IMR-90 (cell line): ENCODE data around the gene LRRC3B. TPM values are rescaled to one million over a fixed set of nuclear protein-coding genes. Genes with fewer than 3 reads are reported as not detected.

Experiments
- ATAC-seq: fragments of 200-7000 bp; cut with Tn5 transposase; 2 replicates; pipeline ENCODE4 v1.9.1; 2020; ENCODE audit warnings: low read depth, mild to moderate bottlenecking, moderate library complexity
- BruUV-seq: library from RNA; stranded (reverse); fragments of 400-500 nt; replicated peaks from 2 replicates; lab custom pipeline; 2021; lab: Mats Ljungman, UMichigan
- CTCF ChIA-PET: fragments of 300-600 bp; formaldehyde crosslinking; extraction: SDS; loops from one replicate; lab custom pipeline; 2021; ENCODE audit warnings: antibody characterized with exemption; lab: Yijun Ruan, JAX
- POLR2A ChIA-PET: fragments of 300-600 bp; sonication (Branson Sonifier 250); formaldehyde crosslinking; loops from one replicate; lab custom pipeline; 2022; ENCODE audit warnings: antibody characterized with exemption; ENCODE audit not compliant: unreplicated experiment; lab: Charles Lee
- DNase-seq: peaks from one replicate; pipeline ENCODE4 v3.0.0; 2013
- H2AFZ ChIP-seq: replicated peaks from 2 replicates; pipeline ENCODE3; 2013; ENCODE audit warnings: low read length, mild to moderate bottlenecking; ENCODE audit not compliant: poor library complexity
- H2AK5ac ChIP-seq: 2 replicates; pipeline ENCODE4 v1.6.1; 2013; ENCODE audit warnings: low read depth, low read length, inconsistent platforms
- H2AK9ac ChIP-seq: replicated peaks from 2 replicates; pipeline ENCODE3; 2013; ENCODE audit warnings: mild to moderate bottlenecking, low read depth, low read length, moderate library complexity; ENCODE audit not compliant: poor library complexity
- H2BK120ac ChIP-seq: 2 replicates; pipeline ENCODE4 v1.6.1; 2013; ENCODE audit warnings: low read depth, low read length, inconsistent platforms
- H2BK15ac ChIP-seq: 3 replicates; pipeline ENCODE4 v1.6.1; 2013; ENCODE audit warnings: low read depth, low read length, inconsistent platforms
- H2BK20ac ChIP-seq: 2 replicates; pipeline ENCODE4 v1.6.1; 2013; ENCODE audit warnings: low read depth, mild to moderate bottlenecking, inconsistent platforms, low read length, moderate library complexity
- H2BK5ac ChIP-seq: 2 replicates; pipeline ENCODE4 v1.6.1; 2013; ENCODE audit warnings: mild to moderate bottlenecking, low read depth, low read length, inconsistent platforms; ENCODE audit not compliant: poor library complexity, severe bottlenecking
- H3K14ac ChIP-seq: replicated peaks from 2 replicates; pipeline ENCODE4 v1.6.1; 2013; ENCODE audit warnings: low read depth, low read length, inconsistent platforms
- H3K18ac ChIP-seq: 2 replicates; pipeline ENCODE4 v1.6.1; 2013; ENCODE audit warnings: low read depth, low read length, control low read depth
- H3K23ac ChIP-seq: 2 replicates; pipeline ENCODE4 v1.6.1; 2013; ENCODE audit warnings: low read depth, low read length, inconsistent platforms
- H3K27ac ChIP-seq: 2 replicates; pipeline ENCODE4 v1.5.1; 2013; ENCODE audit warnings: mild to moderate bottlenecking, control low read depth, low read length; ENCODE audit not compliant: insufficient read depth
- H3K27me3 ChIP-seq: 2 replicates; pipeline ENCODE4 v1.6.1; 2013; ENCODE audit warnings: low read length; ENCODE audit not compliant: control insufficient read depth, insufficient read depth
- H3K36me3 ChIP-seq: 2 replicates; pipeline ENCODE4 v1.6.1; 2013; ENCODE audit warnings: low read length, mixed read lengths; ENCODE audit not compliant: control insufficient read depth, insufficient read depth
- H3K4ac ChIP-seq: 2 replicates; pipeline ENCODE4 v1.6.1; 2013; ENCODE audit warnings: low read depth, low read length, inconsistent platforms
- H3K4me1 ChIP-seq: 2 replicates; pipeline ENCODE4 v1.6.1; 2013; ENCODE audit warnings: low read length, mixed read lengths; ENCODE audit not compliant: control insufficient read depth, insufficient read depth
- H3K4me2 ChIP-seq: 2 replicates; pipeline ENCODE4 v1.6.1; 2013; ENCODE audit warnings: low read depth, mild to moderate bottlenecking, control low read depth, low read length, moderate library complexity
- H3K4me3 ChIP-seq: 2 replicates; pipeline ENCODE4 v1.5.1; 2013; ENCODE audit warnings: low read depth, mild to moderate bottlenecking, control low read depth, low read length, moderate library complexity; ENCODE audit not compliant: insufficient read depth
- H3K56ac ChIP-seq: 2 replicates; pipeline ENCODE4 v1.6.1; 2013; ENCODE audit warnings: low read length, inconsistent platforms; ENCODE audit not compliant: insufficient read depth; ENCODE audit errors: extremely low read depth
- H3K79me1 ChIP-seq, 2 experiments: 2 replicates each; pipeline ENCODE4 v1.6.1; 2013; ENCODE audit warnings: low read length in 2 of 2, inconsistent platforms in 1 of 2, low read depth in 1 of 2
- H3K9ac ChIP-seq: 2 replicates; pipeline ENCODE4 v1.6.1; 2013; ENCODE audit warnings: low read depth, low read length, control low read depth
- H3K9me1 ChIP-seq: 2 replicates; pipeline ENCODE4 v1.6.1; 2013; ENCODE audit warnings: low read length, inconsistent platforms; ENCODE audit not compliant: insufficient read depth
- H3K9me3 ChIP-seq: 2 replicates; pipeline ENCODE4 v1.6.1; 2013; ENCODE audit warnings: low read length; ENCODE audit not compliant: control insufficient read depth, insufficient read depth
- H4K20me1 ChIP-seq: 2 replicates; pipeline ENCODE4 v1.6.1; 2013; ENCODE audit warnings: low read length, inconsistent platforms; ENCODE audit not compliant: insufficient read depth
- H4K5ac ChIP-seq: 2 replicates; pipeline ENCODE4 v1.6.1; 2013; ENCODE audit warnings: mild to moderate bottlenecking, low read depth, low read length, control low read depth
- H4K8ac ChIP-seq, 2 experiments: 2 replicates each; pipeline ENCODE4 v1.6.1; 2013; ENCODE audit warnings: low read depth in 2 of 2, low read length in 2 of 2, control low read depth in 1 of 2, inconsistent platforms in 1 of 2
- H4K91ac ChIP-seq: 2 replicates; pipeline ENCODE4 v1.6.1; 2013; ENCODE audit warnings: low read depth, low read length, inconsistent platforms; ENCODE audit not compliant: insufficient read depth
- BHLHE40 ChIP-seq: fragments of 150-350 bp; IDR thresholded peaks from 2 replicates; pipeline ENCODE4 v1.6.1; 2016; ENCODE audit warnings: mild to moderate bottlenecking, low read depth, low read length
- CEBPB ChIP-seq: IDR thresholded peaks from 2 replicates; pipeline ENCODE4 v1.6.1; 2012; ENCODE audit warnings: low read depth, low read length, improper control_type of control experiment
- CHD1 ChIP-seq: IDR thresholded peaks from 2 replicates; pipeline ENCODE4 v1.6.1; 2012; ENCODE audit warnings: low read depth, low read length, improper control_type of control experiment
- CTCF ChIP-seq: conservative IDR thresholded peaks from 2 replicates; pipeline ENCODE4 v1.5.1; 2012; ENCODE audit warnings: mild to moderate bottlenecking, low read depth, low read length, improper control_type of control experiment
- ELK1 ChIP-seq: fragments of 150-350 bp; IDR thresholded peaks from 2 replicates; pipeline ENCODE4 v1.6.1; 2016; ENCODE audit warnings: low read depth, mild to moderate bottlenecking, low read length, moderate library complexity, borderline replicate concordance
- FOS ChIP-seq: fragments of 150-350 bp; IDR thresholded peaks from 2 replicates; pipeline ENCODE4 v1.6.1; 2016; ENCODE audit warnings: low read depth, low read length
- MAFK ChIP-seq: IDR thresholded peaks from 2 replicates; pipeline ENCODE4 v1.6.1; 2012; ENCODE audit warnings: low read depth, low read length, improper control_type of control experiment
- MAZ ChIP-seq: IDR thresholded peaks from 2 replicates; pipeline ENCODE4 v1.6.1; 2012; ENCODE audit warnings: low read depth, mild to moderate bottlenecking, low read length, improper control_type of control experiment, moderate library complexity, borderline replicate concordance
- MXI1 ChIP-seq: IDR thresholded peaks from 2 replicates; pipeline ENCODE4 v1.6.1; 2012; ENCODE audit warnings: low read depth, mild to moderate bottlenecking, low read length, moderate library complexity, borderline replicate concordance
- NFE2L2 ChIP-seq: fragments of 150-350 bp; IDR thresholded peaks from 2 replicates; pipeline ENCODE4 v1.6.1; 2016; ENCODE audit warnings: low read depth, mild to moderate bottlenecking, low read length
- POLR2A ChIP-seq: IDR thresholded peaks from 2 replicates; pipeline ENCODE4 v1.6.1; 2012; ENCODE audit warnings: mild to moderate bottlenecking, low read depth, low read length
- RAD21 ChIP-seq: IDR thresholded peaks from 2 replicates; pipeline ENCODE4 v1.6.1; 2012; ENCODE audit warnings: low read length, improper control_type of control experiment
- RCOR1 ChIP-seq: IDR thresholded peaks from 2 replicates; pipeline ENCODE4 v1.6.1; 2012; ENCODE audit warnings: mild to moderate bottlenecking, low read length, improper control_type of control experiment; ENCODE audit not compliant: insufficient replicate concordance
- RFX5 ChIP-seq: IDR thresholded peaks from 2 replicates; pipeline ENCODE4 v1.8.0; 2012; ENCODE audit warnings: low read depth, mild to moderate bottlenecking, low read length, moderate library complexity
- SMC3 ChIP-seq: fragments of 150-350 bp; IDR thresholded peaks from 2 replicates; pipeline ENCODE4 v1.6.1; 2016; ENCODE audit warnings: low read depth, mild to moderate bottlenecking, antibody characterized with exemption, low read length, moderate library complexity
- USF2 ChIP-seq: fragments of 150-350 bp; IDR thresholded peaks from 2 replicates; pipeline ENCODE4 v1.6.1; 2017; ENCODE audit warnings: mild to moderate bottlenecking, antibody characterized with exemption, low read length, low read depth
- WGBS, 2 experiments: methylation state at CpG; one replicate each; pipeline versions ENCODE4 v1.1.5 to v1.1.7; 2013; ENCODE audit warnings: missing lambda C conversion rate in 2 of 2; ENCODE audit not compliant: insufficient read length in 1 of 2; ENCODE audit errors: extremely low coverage in 2 of 2; 5-methylcytosine and 5-hydroxymethylcytosine counted together
- dilution Hi-C: fragments of 300-500 bp; cut with HindIII; formaldehyde crosslinking; loops from one replicate; pipeline ENCODE4 v1.14.3; 2018; ENCODE audit warnings: low sequenced_read_pairs; ENCODE audit not compliant: unreplicated experiment
- in situ Hi-C: fragments of 300-500 bp; cut with MboI; formaldehyde crosslinking; loops from 3 replicates; pipeline ENCODE4 v1.14.3; 2019; ENCODE audit warnings: low sequenced_read_pairs, inconsistent platforms, mixed read lengths
- intact Hi-C: fragments of 100-400 bp; cut with micrococcal nuclease; formaldehyde crosslinking; loops from 2 replicates; pipeline ENCODE4 v1.10.0; 2022
- polyA plus RNA-seq, 3 experiments: library from polyadenylated mRNA; depleted of rRNA; stranded (reverse); fragments of >200 nt; gene quantifications; 2 replicates each; pipeline ENCODE4 v1.2.3, GENCODE V29; 2012; ENCODE audit warnings: low replicate concordance in 1 of 3
- total RNA-seq: library from RNA; depleted of rRNA; stranded (reverse); fragments of >200 nt; gene quantifications from 2 replicates; pipeline ENCODE4 v1.2.3, GENCODE V29; 2012

The LRRC3B gene
- total and polyA plus RNA-seq, 2 of the 4 experiments (the other 2 are of a cell fraction): not detected

GRCh38 chr3:26591926-26592325 is 30.6 kb upstream of the LRRC3B start:
- Histone ChIP-seq H3K23ac (no peak overlapping the region), H3K79me1 (no peaks in the 10 kb centered on the region)
- no CpG with 5 or more reads among the region's 3 CpGs for WGBS, 2 experiments

More at GRCh38 chr3:26591926-26592325, 30.6 kb upstream of the LRRC3B start:
- H2AFZ ChIP-seq: no peak overlapping the region
- no peak overlapping the region for H3K4me3 ChIP-seq
- H3K4ac ChIP-seq: no peak overlapping the region
- H2BK15ac ChIP-seq: no peak overlapping the region
- H4K91ac ChIP-seq: no peak overlapping the region
- H4K5ac ChIP-seq: no peak overlapping the region
- TF ChIP-seq CHD1 (no peak), RAD21 (no peak), RCOR1 (no peak), FOS (no peak), ELK1 (no peak), NFE2L2 (no peak), MAFK (no peak), USF2 (no peak), MXI1 (no peak), CEBPB (no peak), MAZ (no peak), CTCF (no peak), SMC3 (no peak), RFX5 (no peak), BHLHE40 (no peak), POLR2A (no peak)
- H3K9me1 ChIP-seq: no peaks in the 10 kb centered on the region
- H4K8ac ChIP-seq: no peak overlapping the region
- no peaks in the 10 kb centered on the region for H3K36me3 ChIP-seq
- BruUV-seq: no TSS peak
- no peak overlapping the region for H2BK120ac ChIP-seq
- H3K27ac ChIP-seq: no peak overlapping the region
- H3K56ac ChIP-seq: no peak overlapping the region
- ATAC-seq (no peak), DNase-seq (no peak)
- dilution Hi-C loops (no loop called here), in situ Hi-C loops (no loop called here), intact Hi-C loops (no loop called here)
- ChIA-PET POLR2A (no interaction called here), CTCF (no interaction called here)
- H3K4me2 ChIP-seq: no peak overlapping the region
- H3K9ac ChIP-seq: no peak overlapping the region
- peaks cover 20% of the 10 kb centered on the region for H3K9me3 ChIP-seq
- no peak overlapping the region for H3K18ac ChIP-seq
- H3K27me3 ChIP-seq: no peaks in the 10 kb centered on the region
- H3K14ac ChIP-seq: no peak overlapping the region
- no peaks in the 10 kb centered on the region for H4K20me1 ChIP-seq
- no peaks in the 10 kb centered on the region for H3K4me1 ChIP-seq
- H2BK5ac ChIP-seq: no peak overlapping the region
- H2AK9ac ChIP-seq: no peak overlapping the region
- H2BK20ac ChIP-seq: no peak overlapping the region
- no peak overlapping the region for H2AK5ac ChIP-seq
